Adrenal gland (tissue), 5 donors: Measurements from ENCODE around the gene ATP6V1F.

Experiments
- POLR2A ChIP-seq, 2 donors: fragments of 450-650 bp; IDR thresholded peaks; one replicate each; pipeline ENCODE4 v1.6.1; 2017; ENCODE audit warnings: antibody characterized with exemption in 2 of 2, mild to moderate bottlenecking in 2 of 2, moderate library complexity in 1 of 2
- TF ChIP-seq, protein P1 (sequence below), 6 experiments: fragments of 450-650 bp in 4 of 6; fragments of 200-600 bp in 2 of 6; sonication (generic) in 1 of 6; IDR thresholded peaks; 1 replicate in 5 of 6; 2 replicates in 1 of 6; pipeline versions ENCODE4 v1.5.1 to v1.8.0; 2016 to 2021; ENCODE audit warnings: antibody characterized with exemption in 6 of 6, mild to moderate bottlenecking in 2 of 6, moderate library complexity in 1 of 6
- donor health status: DM: no; HTN: no; CAD: no.

DNA sequence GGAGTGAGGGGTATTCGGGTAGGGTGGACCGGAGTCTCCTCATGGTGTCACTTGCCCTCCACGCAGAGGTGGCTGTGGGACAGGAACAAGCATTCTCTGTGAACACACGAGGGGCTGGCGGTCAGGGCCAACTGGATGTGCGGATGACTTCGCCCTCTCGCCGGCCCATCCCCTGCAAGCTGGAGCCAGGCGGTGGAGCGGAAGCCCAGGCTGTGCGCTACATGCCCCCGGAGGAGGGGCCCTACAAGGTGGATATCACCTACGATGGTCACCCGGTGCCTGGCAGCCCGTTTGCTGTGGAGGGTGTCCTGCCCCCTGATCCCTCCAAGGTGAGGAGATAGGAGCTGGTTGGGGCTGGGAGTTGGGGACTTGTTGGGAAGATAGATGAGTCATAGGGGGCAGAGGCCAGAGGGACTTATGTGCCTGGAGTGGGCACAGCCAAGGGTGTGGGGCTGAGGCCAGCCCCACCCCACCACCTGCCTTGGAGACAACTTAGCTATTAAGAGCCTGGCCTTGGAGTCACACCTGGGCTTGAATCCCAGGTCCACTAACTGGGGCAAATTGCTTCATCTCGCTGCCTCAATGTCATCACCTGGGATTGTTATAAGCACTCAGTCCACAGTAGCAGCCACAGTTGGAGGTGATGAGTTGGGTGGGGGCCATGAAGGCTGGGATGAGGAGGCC is 18.6 kb upstream of the ATP6V1F start:
- TF ChIP-seq, protein P1, sequence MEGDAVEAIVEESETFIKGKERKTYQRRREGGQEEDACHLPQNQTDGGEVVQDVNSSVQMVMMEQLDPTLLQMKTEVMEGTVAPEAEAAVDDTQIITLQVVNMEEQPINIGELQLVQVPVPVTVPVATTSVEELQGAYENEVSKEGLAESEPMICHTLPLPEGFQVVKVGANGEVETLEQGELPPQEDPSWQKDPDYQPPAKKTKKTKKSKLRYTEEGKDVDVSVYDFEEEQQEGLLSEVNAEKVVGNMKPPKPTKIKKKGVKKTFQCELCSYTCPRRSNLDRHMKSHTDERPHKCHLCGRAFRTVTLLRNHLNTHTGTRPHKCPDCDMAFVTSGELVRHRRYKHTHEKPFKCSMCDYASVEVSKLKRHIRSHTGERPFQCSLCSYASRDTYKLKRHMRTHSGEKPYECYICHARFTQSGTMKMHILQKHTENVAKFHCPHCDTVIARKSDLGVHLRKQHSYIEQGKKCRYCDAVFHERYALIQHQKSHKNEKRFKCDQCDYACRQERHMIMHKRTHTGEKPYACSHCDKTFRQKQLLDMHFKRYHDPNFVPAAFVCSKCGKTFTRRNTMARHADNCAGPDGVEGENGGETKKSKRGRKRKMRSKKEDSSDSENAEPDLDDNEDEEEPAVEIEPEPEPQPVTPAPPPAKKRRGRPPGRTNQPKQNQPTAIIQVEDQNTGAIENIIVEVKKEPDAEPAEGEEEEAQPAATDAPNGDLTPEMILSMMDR (IDR thresholded peaks at IDR 0.05), result no peak
- TF ChIP-seq POLR2A (IDR thresholded peaks at IDR 0.05), result no peak
